Upper lobe of left lung (tissue), 4 donors: ENCODE results near the gene CPEB1.
"Not testable (repeated sequence)": the region's sequence is repeated elsewhere in the genome, so short reads cannot be mapped to it uniquely, and the experiment has no call there.

Source experiments
- EP300 ChIP-seq, 4 donors: sonication (generic); formaldehyde crosslinking; IDR thresholded peaks; one replicate each; pipeline ENCODE4 v1.5.1; 2017; ENCODE audit warnings: antibody characterized with exemption in 4 of 4, control low read depth in 2 of 4
- POLR2A ChIP-seq, 4 donors: fragments of 450-650 bp; IDR thresholded peaks; one replicate each; pipeline ENCODE4 v1.5.1; 2016 to 2017; ENCODE audit warnings: antibody characterized with exemption in 4 of 4, mild to moderate bottlenecking in 2 of 4
- POLR2AphosphoS5 ChIP-seq, 2 donors: sonication (generic); formaldehyde crosslinking; IDR thresholded peaks; one replicate each; pipeline ENCODE4 v1.5.1; 2017; ENCODE audit warnings: antibody characterized with exemption in 2 of 2
- TF ChIP-seq, protein P1 (sequence below), 6 experiments: fragments of 450-650 bp in 4 of 6; fragments of 200-600 bp in 2 of 6; sonication (generic) in 2 of 6; IDR thresholded peaks; one replicate each; pipeline ENCODE4 v1.5.1; 2016 to 2019; ENCODE audit warnings: antibody characterized with exemption in 6 of 6

DNA sequence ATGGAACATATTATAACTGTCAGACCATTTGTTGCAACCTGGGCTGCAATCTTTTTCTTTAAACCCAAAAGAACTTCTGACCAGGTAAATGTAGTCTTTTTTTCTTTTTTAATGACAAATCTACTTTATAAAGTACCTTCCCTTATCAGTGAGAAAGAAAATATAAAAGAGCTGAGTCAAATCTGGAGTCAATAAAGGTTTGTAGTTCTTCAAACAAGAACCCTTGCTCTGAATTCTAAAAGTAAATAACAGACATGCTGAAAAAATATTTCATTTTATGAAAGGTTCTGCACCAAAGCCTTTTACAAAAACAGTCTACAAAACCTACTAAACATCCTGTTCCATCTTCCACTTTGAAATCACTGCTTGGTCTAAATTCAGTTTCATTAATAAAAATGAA is 149.2 kb downstream of the CPEB1 start:
- not testable (repeated sequence) for TF ChIP-seq POLR2A, EP300, POLR2AphosphoS5 (IDR thresholded peaks at IDR 0.05)
- TF ChIP-seq, protein P1, sequence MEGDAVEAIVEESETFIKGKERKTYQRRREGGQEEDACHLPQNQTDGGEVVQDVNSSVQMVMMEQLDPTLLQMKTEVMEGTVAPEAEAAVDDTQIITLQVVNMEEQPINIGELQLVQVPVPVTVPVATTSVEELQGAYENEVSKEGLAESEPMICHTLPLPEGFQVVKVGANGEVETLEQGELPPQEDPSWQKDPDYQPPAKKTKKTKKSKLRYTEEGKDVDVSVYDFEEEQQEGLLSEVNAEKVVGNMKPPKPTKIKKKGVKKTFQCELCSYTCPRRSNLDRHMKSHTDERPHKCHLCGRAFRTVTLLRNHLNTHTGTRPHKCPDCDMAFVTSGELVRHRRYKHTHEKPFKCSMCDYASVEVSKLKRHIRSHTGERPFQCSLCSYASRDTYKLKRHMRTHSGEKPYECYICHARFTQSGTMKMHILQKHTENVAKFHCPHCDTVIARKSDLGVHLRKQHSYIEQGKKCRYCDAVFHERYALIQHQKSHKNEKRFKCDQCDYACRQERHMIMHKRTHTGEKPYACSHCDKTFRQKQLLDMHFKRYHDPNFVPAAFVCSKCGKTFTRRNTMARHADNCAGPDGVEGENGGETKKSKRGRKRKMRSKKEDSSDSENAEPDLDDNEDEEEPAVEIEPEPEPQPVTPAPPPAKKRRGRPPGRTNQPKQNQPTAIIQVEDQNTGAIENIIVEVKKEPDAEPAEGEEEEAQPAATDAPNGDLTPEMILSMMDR (IDR thresholded peaks at IDR 0.05) = not testable (repeated sequence)
